Activated CD4-positive, alpha-beta T cell treated with anti-CD3 and anti-CD28 coated beads, Interleukin-2, amount 50 U/mL, for 4 hours (primary cell): ENCODE results near the gene KCTD2.
A peak's percentile ranks its signal among the peaks of the same experiment; 100 is the strongest.
"Not testable (repeated sequence)": the region's sequence is repeated elsewhere in the genome, so short reads cannot be mapped to it uniquely, and the experiment has no call there.

Experiments
- DNase-seq, 2 experiments: peaks; one replicate each; pipeline ENCODE4 v3.0.0-alpha.2; 2020

The KCTD2 gene

GRCh38 chr17:75059369-75060345 lies 12.6 kb downstream of the KCTD2 start:
- DNase-seq = no peak

- no peak for DNase-seq
Measured at GRCh38 chr17:75060434-75061054, 13.5 kb downstream of the KCTD2 start.

- DNase-seq = no peak
Measured at GRCh38 chr17:75061055-75061438, 14.0 kb downstream of the KCTD2 start.

- no peak for DNase-seq
Measured at GRCh38 chr17:75061618-75062017, 14.6 kb downstream of the KCTD2 start.

GRCh38 chr17:75063201-75063600 lies 16.2 kb downstream of the KCTD2 start:
- no peak for DNase-seq

- DNase-seq = no peak
Measured at GRCh38 chr17:75063626-75064025, 16.6 kb downstream of the KCTD2 start.

- DNase-seq = no peak
Measured at GRCh38 chr17:75064040-75064439, 17.0 kb downstream of the KCTD2 start.

GRCh38 chr17:75064460-75064859 lies 17.4 kb downstream of the KCTD2 start:
- DNase-seq = no peak

GRCh38 chr17:75064867-75065561 lies 18.0 kb downstream of the KCTD2 start:
- DNase-seq = no peak

- no peak for DNase-seq
Measured at GRCh38 chr17:75065562-75066151, 18.6 kb downstream of the KCTD2 start.

GRCh38 chr17:75067856-75068255 lies 20.8 kb downstream of the KCTD2 start:
- DNase-seq = no peak

- no peak for DNase-seq
Measured at GRCh38 chr17:75068750-75069149, 21.7 kb downstream of the KCTD2 start.

GRCh38 chr17:75069783-75070182 lies 22.8 kb downstream of the KCTD2 start:
- DNase-seq = no peak

GRCh38 chr17:75071478-75072271 lies 24.6 kb downstream of the KCTD2 start:
- DNase-seq = not testable (repeated sequence)

GRCh38 chr17:75072909-75073308 lies 25.9 kb downstream of the KCTD2 start:
- DNase-seq = not testable (repeated sequence)

- no peak for DNase-seq
Measured at GRCh38 chr17:75073618-75074047, 26.6 kb downstream of the KCTD2 start.

- no peak for DNase-seq
Measured at GRCh38 chr17:75074532-75074931, 27.5 kb downstream of the KCTD2 start.

- DNase-seq = no peak
Measured at GRCh38 chr17:75075597-75076336, 28.7 kb downstream of the KCTD2 start.

- DNase-seq = no peak
Measured at GRCh38 chr17:75077072-75077495, 30.1 kb downstream of the KCTD2 start.

GRCh38 chr17:75077496-75078283 lies 30.7 kb downstream of the KCTD2 start:
- DNase-seq = peak in 1 of 2 experiments; percentile 19
